Measurements from ENCODE around the gene GOLGA6A. TPM values are rescaled to one million over a fixed set of nuclear protein-coding genes. Genes with fewer than 3 reads are reported as not detected.

Gene GOLGA6A
- total and polyA plus RNA-seq, 9 of the 15 experiments (the other 6 are each of a cell fraction or from before 2014, with no cell fraction given) = not detected

DNA sequence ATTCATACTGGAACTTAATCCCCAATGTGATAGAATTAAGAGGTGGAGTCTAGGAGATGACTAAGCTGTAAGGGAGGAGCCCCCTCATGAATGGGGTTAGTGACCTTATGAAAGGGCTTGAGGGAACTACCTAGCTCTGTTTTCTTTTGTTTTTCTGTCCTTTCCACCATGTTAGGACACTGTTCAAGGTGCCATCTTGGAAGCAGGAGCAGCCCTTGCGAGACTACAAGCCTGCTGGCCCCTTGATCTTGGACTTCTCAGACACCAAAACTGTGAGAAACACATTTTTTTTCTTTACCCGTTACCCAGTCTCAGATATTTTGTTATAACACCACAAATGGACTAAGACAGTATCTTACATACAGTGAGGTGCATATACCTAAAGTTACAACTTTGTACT lies 26.5 kb downstream of the GOLGA6A start:
- H3K9ac ChIP-seq (ENCODE audit: insufficient read depth in 1 of 2, low read depth in 2 of 2, low read length in 2 of 2) = no peak overlapping the region
- no peak overlapping the region for H3K4me2 ChIP-seq (ENCODE audit: insufficient read depth, low read length)
- H3K9me3 ChIP-seq (replicated peaks; ENCODE audit: control insufficient read depth, insufficient read depth, low read depth, low read length) = no peaks in the 10 kb centered on the region
- 4% methylated on average over 2 of the region's 2 CpGs for WGBS (ENCODE audit: insufficient coverage, low coverage, missing lambda C conversion rate)
- DNase-seq (ENCODE audit: extremely low read depth in 1 of 4, low spot score in 3 of 4) (no peak), FAIRE-seq (no peak), ATAC-seq (no peak)
- no peaks in the 10 kb centered on the region for H3K9me1 ChIP-seq (ENCODE audit: control insufficient read depth, insufficient read depth, low read length)
- peaks cover 5% of the 10 kb centered on the region; the same call in 1 of the 2 replicates for H4K20me1 ChIP-seq (replicated peaks; ENCODE audit: control insufficient read depth, insufficient read depth, low read length)
- in situ Hi-C loops (cut with MboI) (loop anchor here (5.0 to 25.0 kb wide), 3 partner anchors 69 to 1394 kb away; partner anchors contain the start of gene GOLGA6B), intact Hi-C loops (cut with micrococcal nuclease) (no loop called here)
- no peak overlapping the region for H3K27ac ChIP-seq (ENCODE audit: extremely low read depth, low read depth, low read length)
- POLR2A ChIA-PET = interaction anchor here (0.6 kb wide), 1 partner anchor 94 kb away, joined by 3 read pairs; no protein-coding TSS in a partner anchor
- CTCF ChIA-PET (ENCODE audit: low intra/inter-chr PET ratio) = no interaction called here
- H3K4me1 ChIP-seq (replicated peaks in 1 of 2; ENCODE audit: control insufficient read depth in 2 of 2, insufficient read depth in 2 of 2, low read length in 2 of 2) = peaks cover 0 to 3% of the 10 kb centered on the region in 2 experiments; a peak in 2 of 5 replicates
- H3K4me3 ChIP-seq = no peak overlapping the region
- TF ChIP-seq NFE2 (IDR thresholded peaks at IDR 0.05; ENCODE audit: low read depth) (0 out of 2 replicates have a peak, but pooled peaks have one; percentile 19), MTF1 (CRISPR knock-in tag; IDR thresholded peaks at IDR 0.05; ENCODE audit: borderline replicate concordance) (no peak), MAFK (IDR thresholded peaks at IDR 0.05; ENCODE audit: low read length) (0 out of 2 replicates have a peak, but pooled peaks have one; percentile 4), MAZ (CRISPR knock-in tag; conservative IDR thresholded peaks at IDR 0.05 in 1 of 2, IDR thresholded peaks at IDR 0.05 in 1 of 2) (no peak), YY1 (IDR thresholded peaks at IDR 0.05; ENCODE audit: borderline replicate concordance in 1 of 3, control insufficient read depth in 1 of 3, extremely low read depth in 1 of 3, insufficient read depth in 3 of 3, insufficient read length in 1 of 3, insufficient replicate concordance in 2 of 3, low read depth in 1 of 3, low read length in 2 of 3) (peak in 1 of 3 experiments; percentile 65)
- no peaks in the 10 kb centered on the region for H3K79me2 ChIP-seq (ENCODE audit: control insufficient read depth, insufficient read depth, low read length)
- no peaks in the 10 kb centered on the region for H3K36me3 ChIP-seq (ENCODE audit: control insufficient read depth, insufficient read depth, low read length)
- no TSS peak for BruUV-seq (replicated peaks)
- no peak overlapping the region for H2AFZ ChIP-seq (ENCODE audit: low read depth, low read length)
- no peaks in the 10 kb centered on the region; a peak in 1 of 5 replicates for H3K27me3 ChIP-seq (ENCODE audit: control insufficient read depth in 2 of 2, insufficient read depth in 2 of 2, low read length in 2 of 2)

Data from K562 (cell line).